ENCODE measurements around the gene RAD18.

RAD18 gene

DNA sequence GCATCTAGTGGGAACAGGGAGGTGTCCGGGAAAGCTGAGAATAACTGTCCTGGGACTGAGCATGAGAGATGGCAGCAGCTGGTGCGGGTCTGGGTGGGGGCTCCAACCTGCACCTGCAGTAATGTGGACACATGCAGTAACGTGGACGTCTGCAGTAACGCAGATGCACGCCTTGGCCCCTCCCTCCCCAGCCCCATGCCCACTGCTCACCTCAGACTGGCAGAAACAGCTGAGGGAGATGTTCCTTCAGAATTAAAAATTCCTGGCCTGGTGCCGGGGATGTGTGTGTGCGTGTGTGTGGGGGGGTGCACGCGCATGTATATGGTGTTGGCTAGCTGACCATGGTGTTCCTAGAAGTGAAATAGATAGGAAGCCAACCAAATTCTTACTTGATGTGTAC lies 107.2 kb downstream of the RAD18 start:
- H3K36me3 ChIP-seq (ENCODE audit: control insufficient read depth, insufficient read depth, low read length) = no peaks in the 10 kb centered on the region
- no peak overlapping the region for H3K4me2 ChIP-seq (ENCODE audit: low read length)
- no peaks in the 10 kb centered on the region for H3K4me1 ChIP-seq
- no peak overlapping the region for H3K27ac ChIP-seq
- H3K9me3 ChIP-seq (ENCODE audit: control insufficient read depth, low read length) = no peaks in the 10 kb centered on the region
- TF ChIP-seq CTCF (IDR thresholded peaks at IDR 0.05) = no peak
- no peak overlapping the region for H3K4me3 ChIP-seq (ENCODE audit: low read depth, low read length)
- no peak overlapping the region for H3K9ac ChIP-seq
- no peaks in the 10 kb centered on the region for H3K79me2 ChIP-seq
- no peak overlapping the region for H2AFZ ChIP-seq
- H3K27me3 ChIP-seq (ENCODE audit: control insufficient read depth, insufficient read depth, low read length) = no peaks in the 10 kb centered on the region

DNA sequence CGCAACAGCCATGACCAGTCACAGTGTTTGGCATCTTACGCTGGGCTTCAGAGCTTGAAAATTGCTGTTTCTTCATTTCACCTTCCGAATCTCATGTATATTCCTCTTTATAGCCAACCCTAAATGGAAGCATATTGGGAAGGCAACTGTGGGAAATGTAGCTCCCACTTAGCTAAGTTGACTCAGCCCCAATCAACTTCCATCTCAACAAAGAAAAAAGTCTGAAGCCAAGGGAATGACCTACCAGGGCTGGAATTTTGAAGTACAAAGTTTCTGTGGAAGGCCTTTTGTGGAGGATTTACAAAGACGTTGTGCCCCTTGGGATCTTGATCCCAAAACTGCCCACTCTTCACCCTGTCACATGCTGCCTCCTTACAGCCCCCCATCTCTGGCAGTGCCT lies 108.6 kb downstream of the RAD18 start:
- Histone ChIP-seq H3K36me3 (ENCODE audit: control insufficient read depth, insufficient read depth, low read length) (no peaks in the 10 kb centered on the region), H3K79me2 (no peaks in the 10 kb centered on the region), H3K9ac (no peak overlapping the region), H3K27ac (no peak overlapping the region), H3K4me1 (no peaks in the 10 kb centered on the region), H3K9me3 (ENCODE audit: control insufficient read depth, low read length) (no peaks in the 10 kb centered on the region), H3K4me2 (ENCODE audit: low read length) (no peak overlapping the region), H3K4me3 (ENCODE audit: low read depth, low read length) (no peak overlapping the region), H3K27me3 (ENCODE audit: control insufficient read depth, insufficient read depth, low read length) (no peaks in the 10 kb centered on the region), H2AFZ (no peak overlapping the region)
- TF ChIP-seq CTCF (IDR thresholded peaks at IDR 0.05) = no peak

GRCh38 chr3:8853081-8853480 lies 110.2 kb downstream of the RAD18 start:
- H3K4me2 ChIP-seq (ENCODE audit: low read length) = no peak overlapping the region
- no peaks in the 10 kb centered on the region for H3K79me2 ChIP-seq
- no peak overlapping the region for H3K4me3 ChIP-seq (ENCODE audit: low read depth, low read length)
- no peak overlapping the region for H3K27ac ChIP-seq
- no peaks in the 10 kb centered on the region for H3K4me1 ChIP-seq
- H3K27me3 ChIP-seq (ENCODE audit: control insufficient read depth, insufficient read depth, low read length) = no peaks in the 10 kb centered on the region
- H3K9ac ChIP-seq = no peak overlapping the region
- H3K9me3 ChIP-seq (ENCODE audit: control insufficient read depth, low read length) = no peaks in the 10 kb centered on the region
- H2AFZ ChIP-seq = no peak overlapping the region
- H3K36me3 ChIP-seq (ENCODE audit: control insufficient read depth, insufficient read depth, low read length) = no peaks in the 10 kb centered on the region
- no peak for TF ChIP-seq CTCF (IDR thresholded peaks at IDR 0.05)

- Histone ChIP-seq H2AFZ (no peak overlapping the region), H3K27ac (no peak overlapping the region), H3K4me3 (ENCODE audit: low read depth, low read length) (no peak overlapping the region), H3K9me3 (ENCODE audit: control insufficient read depth, low read length) (no peaks in the 10 kb centered on the region), H3K9ac (no peak overlapping the region), H3K27me3 (ENCODE audit: control insufficient read depth, insufficient read depth, low read length) (no peaks in the 10 kb centered on the region), H3K79me2 (no peaks in the 10 kb centered on the region), H3K4me1 (no peaks in the 10 kb centered on the region), H3K4me2 (ENCODE audit: low read length) (no peak overlapping the region), H3K36me3 (ENCODE audit: control insufficient read depth, insufficient read depth, low read length) (no peaks in the 10 kb centered on the region)
- TF ChIP-seq CTCF (IDR thresholded peaks at IDR 0.05) = no peak
Observed at GRCh38 chr3:8852511-8852910, 110.8 kb downstream of the RAD18 start.

DNA sequence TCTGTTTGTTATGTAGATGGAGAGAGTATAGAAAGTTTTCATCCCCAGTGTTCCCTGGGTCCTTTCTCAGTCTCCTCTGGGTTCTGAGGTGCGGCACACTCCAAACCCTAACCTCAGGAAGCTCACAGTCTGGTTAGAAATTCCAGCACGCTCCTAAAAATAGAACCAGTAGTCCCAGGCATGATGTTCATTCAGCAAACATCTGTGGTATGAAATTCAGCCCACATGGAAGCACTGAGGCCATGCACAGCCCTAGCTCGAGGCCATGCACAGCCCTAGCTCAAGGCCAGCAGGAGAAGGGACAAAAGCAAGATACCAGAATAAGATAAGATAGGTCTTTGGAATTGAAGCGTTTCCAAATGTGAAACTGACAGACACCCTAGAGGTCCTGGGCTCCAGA lies 111.6 kb downstream of the RAD18 start:
- TF ChIP-seq CTCF (IDR thresholded peaks at IDR 0.05) = no peak
- H3K4me3 ChIP-seq (ENCODE audit: low read depth, low read length) = no peak overlapping the region
- H2AFZ ChIP-seq = no peak overlapping the region
- no peaks in the 10 kb centered on the region for H3K79me2 ChIP-seq
- no peaks in the 10 kb centered on the region for H3K4me1 ChIP-seq
- no peaks in the 10 kb centered on the region for H3K9me3 ChIP-seq (ENCODE audit: control insufficient read depth, low read length)
- no peaks in the 10 kb centered on the region for H3K27me3 ChIP-seq (ENCODE audit: control insufficient read depth, insufficient read depth, low read length)
- H3K27ac ChIP-seq = no peak overlapping the region
- no peak overlapping the region for H3K4me2 ChIP-seq (ENCODE audit: low read length)
- H3K36me3 ChIP-seq (ENCODE audit: control insufficient read depth, insufficient read depth, low read length) = no peaks in the 10 kb centered on the region
- no peak overlapping the region for H3K9ac ChIP-seq

Data from parathyroid adenoma (tissue), 2 donors.